RWPE1 (cell line): ENCODE results near the gene SMYD3.

ENCODE experiments used
- CTCF ChIA-PET: fragments of 350-600 bp; sonication (Branson Sonifier 250); formaldehyde crosslinking; extraction: SDS; loops from one replicate; lab custom pipeline; 2021; lab: Yijun Ruan, JAX
- POLR2A ChIA-PET: fragments of 400-600 bp; formaldehyde crosslinking; extraction: SDS; loops from one replicate; lab custom pipeline; 2020; ENCODE audit warnings: antibody characterized with exemption; ENCODE audit not compliant: low non-redundant PET; lab: Yijun Ruan, JAX
- DNase-seq: peaks from one replicate; pipeline ENCODE4 v3.0.0; 2012; ENCODE audit warnings: low spot score
- H3K27ac ChIP-seq: fragments of 450-650 bp; 2 replicates; pipeline ENCODE4 v1.5.1; 2017
- TF ChIP-seq, protein P1 (sequence below): fragments of 450-650 bp; conservative IDR thresholded peaks from 2 replicates; pipeline ENCODE4 v1.5.1; 2017; ENCODE audit warnings: low read depth, mild to moderate bottlenecking

Gene SMYD3

DNA sequence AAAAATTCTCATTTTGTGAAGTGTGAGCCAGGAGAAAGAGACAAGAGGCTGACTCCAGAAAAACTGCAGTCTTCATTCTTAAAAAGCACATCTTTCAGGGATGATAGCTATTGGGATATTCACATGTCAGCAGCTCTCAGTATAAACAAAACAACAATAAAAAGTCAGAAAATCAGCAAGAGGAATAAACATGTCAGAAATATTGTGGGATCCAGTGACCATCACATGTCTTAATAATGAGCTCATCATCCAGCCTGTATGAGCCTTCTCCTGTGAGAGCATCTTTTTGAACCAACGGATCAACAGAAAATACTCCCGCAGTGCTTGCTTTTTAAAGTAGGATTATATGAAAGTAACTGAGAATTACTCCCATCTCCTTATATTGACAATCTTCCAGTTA is 241.6 kb downstream of the SMYD3 start:
- POLR2A ChIA-PET = no interaction called here

DNA sequence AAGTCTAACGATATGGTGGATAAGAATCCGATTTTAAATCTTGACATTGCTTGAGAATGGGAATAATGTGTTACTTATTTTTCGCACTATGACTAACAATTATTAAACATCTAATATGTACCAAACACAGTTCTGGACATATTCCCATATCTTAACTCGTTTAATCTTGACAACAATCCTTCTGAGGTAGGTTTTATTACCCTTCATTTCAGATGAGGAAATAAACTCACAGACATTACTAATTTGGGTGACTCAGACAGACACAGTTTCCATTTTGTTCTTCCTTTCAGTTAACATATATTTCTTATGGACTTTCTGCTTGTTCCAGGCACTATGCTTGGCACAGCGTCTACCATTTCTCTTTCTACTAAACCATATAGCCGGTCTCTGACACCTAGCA is 244.8 kb downstream of the SMYD3 start:
- POLR2A ChIA-PET = no interaction called here
- CTCF ChIA-PET = interaction anchor here (0.7 kb wide), 3 partner anchors 40 to 106 kb away, joined by 3 to 6 read pairs (median 5); no protein-coding TSS in a partner anchor
- H3K27ac ChIP-seq = no peak overlapping the region
- no peak for DNase-seq
- TF ChIP-seq, protein P1, sequence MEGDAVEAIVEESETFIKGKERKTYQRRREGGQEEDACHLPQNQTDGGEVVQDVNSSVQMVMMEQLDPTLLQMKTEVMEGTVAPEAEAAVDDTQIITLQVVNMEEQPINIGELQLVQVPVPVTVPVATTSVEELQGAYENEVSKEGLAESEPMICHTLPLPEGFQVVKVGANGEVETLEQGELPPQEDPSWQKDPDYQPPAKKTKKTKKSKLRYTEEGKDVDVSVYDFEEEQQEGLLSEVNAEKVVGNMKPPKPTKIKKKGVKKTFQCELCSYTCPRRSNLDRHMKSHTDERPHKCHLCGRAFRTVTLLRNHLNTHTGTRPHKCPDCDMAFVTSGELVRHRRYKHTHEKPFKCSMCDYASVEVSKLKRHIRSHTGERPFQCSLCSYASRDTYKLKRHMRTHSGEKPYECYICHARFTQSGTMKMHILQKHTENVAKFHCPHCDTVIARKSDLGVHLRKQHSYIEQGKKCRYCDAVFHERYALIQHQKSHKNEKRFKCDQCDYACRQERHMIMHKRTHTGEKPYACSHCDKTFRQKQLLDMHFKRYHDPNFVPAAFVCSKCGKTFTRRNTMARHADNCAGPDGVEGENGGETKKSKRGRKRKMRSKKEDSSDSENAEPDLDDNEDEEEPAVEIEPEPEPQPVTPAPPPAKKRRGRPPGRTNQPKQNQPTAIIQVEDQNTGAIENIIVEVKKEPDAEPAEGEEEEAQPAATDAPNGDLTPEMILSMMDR = no peak

More for the DNA sequence above, 241.6 kb downstream of the SMYD3 start:
- CTCF ChIA-PET = interaction anchor here (0.5 kb wide), 1 partner anchor 51 kb away, joined by 3 read pairs; no protein-coding TSS in a partner anchor
- TF ChIP-seq, protein P1 = no peak
- DNase-seq = no peak
- no peak overlapping the region for H3K27ac ChIP-seq

DNA sequence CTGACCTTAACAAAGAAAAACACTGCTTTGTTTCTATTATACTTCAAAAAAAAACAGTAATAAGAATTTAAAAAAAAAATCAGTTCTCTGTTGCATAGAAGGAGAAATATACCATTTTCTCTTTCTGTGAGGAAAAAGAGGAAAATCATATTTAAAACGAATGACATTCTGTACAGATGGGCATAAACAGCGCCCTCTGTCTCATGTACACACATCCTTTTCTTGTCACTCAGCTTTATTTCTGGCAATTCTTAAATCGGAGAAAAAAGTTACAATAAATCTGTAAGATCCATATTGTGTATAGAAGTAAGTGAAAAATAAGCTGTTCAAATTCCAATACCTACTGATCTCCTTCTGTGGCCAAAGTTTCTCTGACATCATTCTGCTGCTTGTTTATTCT is 245.4 kb downstream of the SMYD3 start:
- no peak for DNase-seq
- POLR2A ChIA-PET = interaction anchor here (0.6 kb wide), 1 partner anchor 16 kb away, joined by 6 read pairs; no protein-coding TSS in a partner anchor
- no peak overlapping the region for H3K27ac ChIP-seq
- CTCF ChIA-PET = interaction anchor here (0.7 to 1.3 kb wide), 4 partner anchors 25 to 106 kb away, joined by 3 to 6 read pairs (median 6); no protein-coding TSS in a partner anchor
- TF ChIP-seq, protein P1 = 0 out of 2 replicates have a peak, but pooled peaks have one; percentile 12

DNA sequence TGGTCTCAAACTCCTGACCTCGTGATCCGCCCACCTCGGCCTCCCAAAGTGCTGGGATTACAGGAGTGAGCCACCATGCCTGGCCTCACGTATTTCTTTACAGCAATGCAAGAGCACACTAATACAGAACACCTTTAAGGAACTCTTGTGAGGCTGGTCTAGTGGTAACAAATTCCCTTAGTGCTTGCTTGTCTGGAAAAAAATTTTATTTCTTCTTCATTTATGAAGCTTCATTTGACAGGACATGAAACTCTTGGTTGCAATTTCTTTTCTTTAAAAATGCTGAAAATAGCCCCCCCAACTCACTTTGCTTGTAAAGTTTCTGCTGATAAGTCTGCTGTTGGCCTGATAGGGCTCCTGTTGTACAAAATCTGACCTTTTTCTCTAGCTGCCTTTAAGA is 248.8 kb downstream of the SMYD3 start:
- no peak for DNase-seq
- TF ChIP-seq, protein P1 = no peak
- ChIA-PET POLR2A (no interaction called here), CTCF (no interaction called here)
- H3K27ac ChIP-seq = no peak overlapping the region

DNA sequence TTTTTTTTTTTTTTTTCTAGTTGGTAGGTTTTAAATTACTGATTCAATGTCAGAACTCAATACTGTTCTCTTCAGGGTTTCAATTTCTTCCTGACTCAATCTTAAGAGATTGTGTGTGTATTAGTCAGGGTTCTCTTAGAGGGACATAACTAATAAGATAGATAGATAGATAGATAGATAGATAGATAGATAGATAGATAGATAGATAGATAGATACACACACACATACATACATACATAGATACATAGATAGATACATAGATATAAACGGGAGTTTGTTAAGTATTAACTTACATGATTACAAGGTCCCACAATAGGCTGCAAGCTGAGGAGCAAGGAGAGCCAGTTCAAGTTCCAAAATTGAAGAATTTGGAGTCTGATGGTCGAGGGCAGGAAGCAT is 251.3 kb downstream of the SMYD3 start:
- POLR2A ChIA-PET = no interaction called here
- H3K27ac ChIP-seq = no peak overlapping the region
- CTCF ChIA-PET = interaction anchor here (0.6 kb wide), 1 partner anchor 118 kb away, joined by 7 read pairs; no protein-coding TSS in a partner anchor
- DNase-seq = no peak
- TF ChIP-seq, protein P1 = no peak

DNA sequence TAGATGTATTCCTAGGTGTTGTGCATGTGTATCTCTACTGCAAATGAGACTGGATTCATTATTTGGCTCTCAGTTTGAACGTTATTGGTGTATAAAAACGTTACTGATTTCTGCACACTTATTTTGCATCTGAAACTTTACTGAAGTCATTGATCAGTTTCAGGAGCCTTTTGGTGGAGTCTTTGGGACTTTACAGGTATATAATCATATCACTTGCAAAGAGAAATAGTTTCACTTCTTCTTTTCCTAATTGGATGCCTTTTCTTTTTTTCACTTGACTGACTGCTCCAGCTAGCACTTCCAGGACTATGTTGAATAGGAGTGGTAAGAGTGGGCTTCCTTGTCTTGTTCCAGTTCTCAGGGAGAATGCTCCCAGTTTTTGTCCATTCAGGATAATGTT is 252.2 kb downstream of the SMYD3 start:
- TF ChIP-seq, protein P1 = no peak
- POLR2A ChIA-PET = no interaction called here
- CTCF ChIA-PET = interaction anchor here (0.6 kb wide), 1 partner anchor 111 kb away, joined by 3 read pairs; no protein-coding TSS in a partner anchor
- H3K27ac ChIP-seq = no peak overlapping the region
- no peak for DNase-seq
